ENCODE data around the gene FZD8.

- TF ChIP-seq NRF1 (IDR thresholded peaks at IDR 0.05; ENCODE audit: low read depth, low read length) (no peak), FOXJ3 (CRISPR knock-in tag; IDR thresholded peaks at IDR 0.05) (no peak), POLR2AphosphoS5 (IDR thresholded peaks at IDR 0.05; ENCODE audit: low read depth, low read length) (no peak), CTCF (IDR thresholded peaks at IDR 0.05) (no peak), PBX3 (IDR thresholded peaks at IDR 0.05) (no peak), EZH2phosphoT487 (IDR thresholded peaks at IDR 0.05; ENCODE audit: borderline replicate concordance, low read depth) (no peak), RXRA (IDR thresholded peaks at IDR 0.05; ENCODE audit: borderline replicate concordance, low read depth) (no peak), USF2 (IDR thresholded peaks at IDR 0.05; ENCODE audit: borderline replicate concordance, low read depth, low read length) (no peak), REST (IDR thresholded peaks at IDR 0.05; ENCODE audit: low read depth, low read length) (no peak), MAX (IDR thresholded peaks at IDR 0.05; ENCODE audit: low read depth) (no peak)
These were observed 27.0 kb upstream of the FZD8 start for GRCh38 chr10:35668865-35669650.

Data from SK-N-SH (cell line).